Ovary (tissue), 3 donors: ENCODE data around the gene AMER3.

Source experiments
- CTCF ChIP-seq, 3 donors: fragments of 450-650 bp in 2 of 3; fragments of 200-600 bp in 1 of 3; IDR thresholded peaks; one replicate each; pipeline versions ENCODE4 v1.5.1 to v1.8.0; 2016 to 2022; ENCODE audit warnings: antibody characterized with exemption in 3 of 3, mild to moderate bottlenecking in 1 of 3
- EP300 ChIP-seq: sonication (generic); formaldehyde crosslinking; IDR thresholded peaks from one replicate; pipeline ENCODE4 v1.6.1; 2017; ENCODE audit warnings: antibody characterized with exemption
- POLR2A ChIP-seq: fragments of 450-650 bp; IDR thresholded peaks from one replicate; pipeline ENCODE4 v1.6.1; 2017; ENCODE audit warnings: antibody characterized with exemption, mild to moderate bottlenecking, moderate library complexity
- donor health status: DM: no; HTN: no; CAD: no.

- no peak for TF ChIP-seq CTCF (IDR thresholded peaks at IDR 0.05)
- TF ChIP-seq POLR2A = no peak
- TF ChIP-seq EP300 = no peak
Observed at GRCh38 chr2:130759906-130760753, 4.8 kb downstream of the AMER3 start.
